ENCODE measurements around the gene VPS9D1.
"Not testable (repeated sequence)": the region's sequence is repeated elsewhere in the genome, so short reads cannot be mapped to it uniquely, and the experiment has no call there.

Gene VPS9D1

DNA sequence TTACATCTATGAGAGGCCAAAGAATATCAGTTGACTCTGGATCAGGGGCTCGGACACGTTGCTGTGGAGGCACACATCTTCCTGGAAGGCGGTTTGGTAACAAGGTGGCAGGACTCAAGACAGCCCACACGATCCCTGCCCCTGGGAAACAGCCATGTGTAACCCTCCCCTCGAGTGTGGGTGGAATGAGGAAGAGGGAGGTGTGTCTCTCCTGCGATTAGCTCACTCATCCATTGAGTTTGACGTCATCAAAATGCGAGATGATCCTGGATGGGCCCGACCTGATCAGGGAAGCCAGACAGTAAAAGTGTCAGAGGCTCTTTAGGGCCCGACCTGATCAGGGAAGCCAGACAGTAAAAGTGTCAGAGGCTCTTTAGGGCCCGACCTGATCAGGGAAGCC lies 56.5 kb downstream of the VPS9D1 start:
- not testable (repeated sequence) for DNase-seq (ENCODE audit: low spot score)

DNA sequence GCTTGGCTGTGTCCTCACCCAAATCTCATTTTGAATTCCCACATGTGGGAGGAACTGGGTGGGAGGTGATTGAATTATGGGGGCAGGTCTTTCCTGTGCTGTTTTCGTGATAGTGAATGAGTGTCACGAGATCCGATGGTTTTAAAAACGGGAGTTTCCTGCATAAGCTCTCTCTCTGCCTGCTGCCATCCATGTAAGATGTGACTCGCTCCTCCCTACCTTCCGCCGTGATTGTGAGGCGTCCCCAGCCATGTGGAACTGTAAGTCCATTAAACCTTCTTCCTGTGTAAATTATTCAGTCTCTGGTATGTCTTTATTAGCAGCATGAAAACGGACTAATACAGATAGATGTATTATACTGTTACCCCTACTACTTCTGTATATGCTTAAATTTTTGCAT lies 59.5 kb downstream of the VPS9D1 start:
- DNase-seq (ENCODE audit: low spot score): no peak

DNA sequence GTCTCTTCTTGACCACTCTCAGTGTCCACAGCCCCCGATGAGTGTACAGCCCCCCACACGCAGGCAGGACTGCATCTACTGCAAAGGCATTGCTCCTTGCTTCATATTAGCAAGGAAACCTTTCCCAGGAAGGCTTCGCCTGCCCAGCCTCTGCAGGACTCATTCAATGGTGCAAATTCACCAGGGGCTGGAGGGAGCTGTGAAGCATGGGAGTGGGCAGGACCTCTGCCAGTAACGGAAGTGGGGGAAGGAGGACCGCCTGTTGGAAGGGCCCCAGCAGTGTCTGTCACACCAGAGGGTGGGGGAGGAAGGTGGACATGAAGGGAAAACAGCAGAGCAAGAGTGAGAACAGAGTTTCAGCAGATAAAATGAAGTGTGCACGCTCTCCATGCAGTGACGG lies 60.6 kb downstream of the VPS9D1 start:
- no peak for DNase-seq (ENCODE audit: low spot score)

DNA sequence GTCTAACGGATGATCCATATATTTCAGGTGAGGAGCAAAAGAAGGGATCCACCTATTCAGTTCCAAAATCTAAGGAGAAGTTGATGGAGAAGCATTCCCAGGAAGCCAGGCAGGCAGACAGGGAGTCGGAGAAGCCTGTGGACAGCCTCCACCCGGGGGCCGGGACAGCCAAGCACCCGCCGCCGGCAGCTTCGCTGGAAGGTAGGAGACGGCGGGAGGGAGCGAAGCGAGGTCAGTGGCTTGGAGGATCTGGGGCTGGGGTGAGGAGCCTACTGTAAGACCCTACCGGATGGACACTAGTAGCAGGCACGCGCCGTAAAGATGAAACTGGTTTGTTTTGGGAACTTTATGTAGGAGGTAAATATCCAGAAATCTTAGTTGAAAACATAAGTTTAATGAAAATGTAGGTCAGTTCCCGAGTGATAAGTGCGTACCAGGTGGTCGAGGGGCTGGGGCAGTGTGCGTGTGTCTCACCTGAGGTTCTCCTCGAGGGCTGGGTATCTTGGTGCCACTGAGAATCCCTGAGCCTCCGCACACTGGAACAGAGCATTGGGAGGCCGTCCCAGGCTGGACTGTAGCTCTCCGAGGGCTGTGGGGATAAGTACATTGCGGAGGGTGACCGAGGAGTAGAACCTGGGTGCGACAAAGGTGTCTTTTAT lies 62.3 kb downstream of the VPS9D1 start:
- no peak for DNase-seq (ENCODE audit: low spot score)

DNA sequence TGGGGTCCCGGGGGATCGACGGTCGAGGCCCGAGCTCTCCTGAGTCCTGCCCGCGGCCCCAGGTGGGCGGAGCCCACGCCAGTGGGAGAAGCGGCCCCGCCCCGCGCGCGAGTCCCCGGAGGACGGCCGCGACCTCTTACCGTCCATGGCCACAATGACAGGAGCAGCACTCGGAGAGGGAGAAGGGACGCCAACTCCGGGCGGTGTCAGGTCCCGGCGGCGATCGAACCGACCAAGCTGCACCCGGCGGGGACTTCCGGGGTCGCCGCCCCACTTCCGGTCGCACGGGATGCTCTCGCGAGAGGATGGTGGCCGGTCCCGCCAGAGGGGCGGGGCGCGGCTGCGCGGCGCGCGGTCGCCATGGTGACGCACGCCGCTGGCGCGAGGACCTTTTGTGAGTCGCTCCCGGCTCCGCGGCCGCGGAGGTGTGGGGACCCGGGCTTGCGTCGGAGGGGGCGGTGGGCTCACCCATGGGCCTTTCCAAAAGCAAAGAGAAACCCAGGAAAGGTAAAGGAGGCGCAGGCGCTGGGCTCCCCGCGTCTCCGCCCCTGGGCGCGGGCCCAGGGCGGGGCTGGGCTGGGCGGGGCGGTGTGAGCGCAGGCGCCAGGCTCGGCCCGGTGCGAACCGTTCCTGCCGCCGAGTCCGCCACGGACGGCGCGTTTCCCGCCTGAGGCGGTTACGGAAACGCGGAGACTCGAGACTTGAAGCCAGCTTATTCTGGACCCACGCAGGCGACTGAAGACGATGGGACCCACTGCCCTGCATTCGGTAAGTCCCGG lies 63.1 kb downstream of the VPS9D1 start, which contains the start of the genes CHMP1A and SPATA33:
Gene CHMP1A (minus strand): TSS at position 267 of the 779 bp plus-strand sequence. CDS start 120 bp downstream, at position 147.
Gene SPATA33 (plus strand): TSS at position 395 of the 779 bp plus-strand sequence. CDS start 76 bp downstream, at position 471.
- peak; percentile 92 for DNase-seq (ENCODE audit: low spot score)

All from CD4-positive, alpha-beta T cell treated with Interleukin-15 for 4 hours (primary cell).